ENCODE measurements around the gene LRP1B.
"Not testable (repeated sequence)": the region's sequence is repeated elsewhere in the genome, so short reads cannot be mapped to it uniquely, and the experiment has no call there.

The LRP1B gene

GRCh38 chr2:140972724-140973123 is 1158.1 kb downstream of the LRP1B start:
- no peak for DNase-seq

- not testable (repeated sequence) for DNase-seq
Observed at GRCh38 chr2:140964324-140964723, 1166.5 kb downstream of the LRP1B start.

GRCh38 chr2:140949932-140950331 is 1180.9 kb downstream of the LRP1B start:
- DNase-seq = no peak

GRCh38 chr2:140947236-140947635 is 1183.6 kb downstream of the LRP1B start:
- no peak for DNase-seq

- no peak for DNase-seq
Observed at GRCh38 chr2:140943867-140944266, 1186.9 kb downstream of the LRP1B start.

- no peak for DNase-seq
Observed at GRCh38 chr2:140942284-140942683, 1188.5 kb downstream of the LRP1B start.

- no peak for DNase-seq
Observed at GRCh38 chr2:140929849-140930248, 1201.0 kb downstream of the LRP1B start.

GRCh38 chr2:140918426-140918825 is 1212.4 kb downstream of the LRP1B start:
- DNase-seq = no peak

GRCh38 chr2:140916410-140916809 is 1214.4 kb downstream of the LRP1B start:
- DNase-seq = no peak

- DNase-seq = no peak
Observed at GRCh38 chr2:140910683-140911082, 1220.1 kb downstream of the LRP1B start.

GRCh38 chr2:140905083-140905781 is 1225.6 kb downstream of the LRP1B start:
- no peak for DNase-seq

GRCh38 chr2:140895378-140895777 is 1235.4 kb downstream of the LRP1B start:
- DNase-seq = no peak

GRCh38 chr2:140893685-140894084 is 1237.1 kb downstream of the LRP1B start:
- DNase-seq = no peak

GRCh38 chr2:140892911-140893637 is 1237.7 kb downstream of the LRP1B start:
- no peak for DNase-seq

GRCh38 chr2:140892436-140892835 is 1238.4 kb downstream of the LRP1B start:
- DNase-seq = no peak

- DNase-seq = no peak
Observed at GRCh38 chr2:140891614-140892212, 1239.1 kb downstream of the LRP1B start.

GRCh38 chr2:140882671-140883620 is 1247.9 kb downstream of the LRP1B start:
- no peak for DNase-seq

GRCh38 chr2:140880573-140880972 is 1250.2 kb downstream of the LRP1B start:
- no peak for DNase-seq

GRCh38 chr2:140876015-140876414 is 1254.8 kb downstream of the LRP1B start:
- DNase-seq = no peak

GRCh38 chr2:140873915-140874531 is 1256.8 kb downstream of the LRP1B start:
- no peak for DNase-seq

- DNase-seq = no peak
Observed at GRCh38 chr2:140869925-140870324, 1260.9 kb downstream of the LRP1B start.

GRCh38 chr2:140869107-140869506 is 1261.7 kb downstream of the LRP1B start:
- DNase-seq = no peak

Measured in NCI-H1092 (cell line).